Ovary (tissue), 3 donors: ENCODE results near the gene MACC1.

Experiments
- CTCF ChIP-seq, 3 donors: fragments of 450-650 bp in 2 of 3; fragments of 200-600 bp in 1 of 3; IDR thresholded peaks; one replicate each; pipeline versions ENCODE4 v1.5.1 to v1.8.0; 2016 to 2022; ENCODE audit warnings: antibody characterized with exemption in 3 of 3, mild to moderate bottlenecking in 1 of 3
- POLR2A ChIP-seq: fragments of 450-650 bp; IDR thresholded peaks from one replicate; pipeline ENCODE4 v1.6.1; 2017; ENCODE audit warnings: antibody characterized with exemption, mild to moderate bottlenecking, moderate library complexity
- donor health status: DM: no; HTN: no; CAD: no.

DNA sequence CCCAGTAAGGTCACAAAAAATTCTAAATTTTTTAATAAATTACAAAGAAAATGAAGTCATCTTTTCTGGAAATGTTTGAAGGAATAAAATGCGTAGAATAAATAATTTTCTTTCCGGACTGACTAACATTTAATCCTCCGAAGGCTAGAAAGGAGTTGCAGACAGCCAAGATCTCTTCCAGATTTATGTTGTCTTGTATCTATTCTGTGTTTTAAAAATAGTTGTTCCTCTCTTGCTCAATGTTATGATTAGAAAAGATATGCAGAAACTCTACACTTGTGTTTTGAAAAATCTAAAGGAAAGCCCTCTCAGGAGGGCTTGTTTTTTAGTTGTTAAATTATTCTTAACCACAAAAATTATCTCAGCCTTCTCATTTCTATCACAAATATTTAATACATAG, 70.7 kb downstream of the MACC1 start:
- no peak for TF ChIP-seq POLR2A
- no peak for TF ChIP-seq CTCF (IDR thresholded peaks at IDR 0.05)
